Tongue (tissue), 1 donor: ENCODE results near the gene FBXO7. TPM values are rescaled to one million over a fixed set of nuclear protein-coding genes. Genes with fewer than 3 reads are reported as not detected.

Source experiments
- total RNA-seq: library from RNA; depleted of rRNA; stranded (reverse); fragments of >200 nt; gene quantifications from one replicate; pipeline ENCODE4 v1.2.3, GENCODE V29; 2014

Gene FBXO7
- total RNA-seq, 1 donor from 2014 or later, result 71.8 TPM

Other genes starting within 250 kb of the FBXO7 start
- not detected for gene SLC5A4, start 219.5 kb upstream of the FBXO7 start, total RNA-seq
- not detected for gene RFPL3, start 116.9 kb upstream of the FBXO7 start, total RNA-seq
- gene RTCB, start 62.6 kb upstream of the FBXO7 start, total RNA-seq, result 73.2 TPM
- not detected for gene BPIFC, start 10.4 kb upstream of the FBXO7 start, total RNA-seq